ENCODE data around the gene EFCAB6.

The EFCAB6 gene

DNA sequence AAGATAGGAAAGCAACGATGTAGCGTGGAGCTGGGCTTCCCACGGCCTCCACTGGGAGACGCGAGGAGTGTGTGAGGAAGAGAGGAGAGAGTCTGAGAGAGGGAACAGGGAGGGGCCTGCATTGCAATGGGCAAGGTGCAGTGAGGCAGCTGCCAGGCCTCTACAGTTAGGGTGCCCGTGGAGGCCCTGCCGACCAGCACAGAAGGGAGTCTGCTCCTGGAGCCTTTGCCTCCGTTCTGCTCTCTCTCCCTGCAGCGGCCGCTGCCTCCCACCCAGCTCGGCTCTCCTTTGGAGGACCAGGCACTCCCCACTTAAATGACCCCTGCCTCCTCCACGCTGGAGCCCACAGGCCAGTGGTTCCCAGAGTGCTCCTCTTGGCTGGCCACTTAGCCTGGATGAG lies 181.7 kb downstream of the EFCAB6 start:
- no peak overlapping the region for H3K14ac ChIP-seq (ENCODE audit: low read length)
- H2AK5ac ChIP-seq (ENCODE audit: low read length), result no peak overlapping the region
- no peaks in the 10 kb centered on the region for H3K27me3 ChIP-seq (ENCODE audit: insufficient read depth, low read length)
- H4K12ac ChIP-seq (ENCODE audit: low read depth, low read length), result no peak overlapping the region
- H3K9ac ChIP-seq (ENCODE audit: low read length), result no peak overlapping the region
- H3K36me3 ChIP-seq (ENCODE audit: control insufficient read depth in 1 of 2, insufficient read depth in 2 of 2, low read length in 2 of 2), result no peaks in the 10 kb centered on the region
- H3K79me1 ChIP-seq (ENCODE audit: low read length), result no peaks in the 10 kb centered on the region
- no peak overlapping the region for H3K4me3 ChIP-seq (ENCODE audit: low read depth, low read length)
- H3K4me1 ChIP-seq (ENCODE audit: control insufficient read depth in 1 of 2, insufficient read depth in 2 of 2, low read length in 2 of 2), result no peaks in the 10 kb centered on the region
- no peak overlapping the region for H2AFZ ChIP-seq (ENCODE audit: insufficient read depth, low read length, poor library complexity)
- no peak overlapping the region for H3K23ac ChIP-seq (ENCODE audit: low read length)
- no peak overlapping the region for H3K4me2 ChIP-seq (ENCODE audit: low read length)
- H2BK12ac ChIP-seq (ENCODE audit: low read length), result no peak overlapping the region
- H3K27ac ChIP-seq (ENCODE audit: low read depth, low read length), result no peak overlapping the region
- no peak for DNase-seq
- H3K79me2 ChIP-seq (ENCODE audit: control insufficient read depth, insufficient read depth, low read length, poor library complexity), result no peaks in the 10 kb centered on the region
- no CpG with 5 or more reads among the region's 12 CpGs for WGBS (ENCODE audit: extremely low coverage, insufficient coverage, insufficient read length)
- H2BK5ac ChIP-seq (ENCODE audit: low read depth, low read length, poor library complexity), result no peak overlapping the region
- H3K4ac ChIP-seq (ENCODE audit: low read depth, low read length), result no peak overlapping the region
- no peak overlapping the region for H4K8ac ChIP-seq (ENCODE audit: low read depth, low read length)
- H3K9me3 ChIP-seq (ENCODE audit: insufficient read depth, low read depth, low read length), result no peaks in the 10 kb centered on the region
- H2BK120ac ChIP-seq (ENCODE audit: insufficient read depth, low read length, poor library complexity), result no peak overlapping the region
- H4K91ac ChIP-seq (ENCODE audit: low read depth, low read length), result no peak overlapping the region
- H3K18ac ChIP-seq (ENCODE audit: low read length), result no peak overlapping the region

- Histone ChIP-seq H3K79me2 (ENCODE audit: control insufficient read depth, insufficient read depth, low read length, poor library complexity) (no peaks in the 10 kb centered on the region), H2BK12ac (ENCODE audit: low read length) (no peak overlapping the region), H2AK5ac (ENCODE audit: low read length) (no peak overlapping the region), H3K23ac (ENCODE audit: low read length) (no peak overlapping the region), H3K27ac (ENCODE audit: low read depth, low read length) (no peak overlapping the region), H2BK5ac (ENCODE audit: low read depth, low read length, poor library complexity) (no peak overlapping the region), H3K4ac (ENCODE audit: low read depth, low read length) (no peak overlapping the region), H3K4me3 (ENCODE audit: low read depth, low read length) (no peak overlapping the region), H4K12ac (ENCODE audit: low read depth, low read length) (no peak overlapping the region), H3K27me3 (ENCODE audit: insufficient read depth, low read length) (no peaks in the 10 kb centered on the region), H3K36me3 (ENCODE audit: control insufficient read depth in 1 of 2, insufficient read depth in 2 of 2, low read length in 2 of 2) (no peaks in the 10 kb centered on the region), H4K8ac (ENCODE audit: low read depth, low read length) (no peak overlapping the region), H2AFZ (ENCODE audit: insufficient read depth, low read length, poor library complexity) (no peak overlapping the region), H3K9ac (ENCODE audit: low read length) (no peak overlapping the region), H3K18ac (ENCODE audit: low read length) (no peak overlapping the region), H3K79me1 (ENCODE audit: low read length) (no peaks in the 10 kb centered on the region), H4K91ac (ENCODE audit: low read depth, low read length) (no peak overlapping the region), H2BK120ac (ENCODE audit: insufficient read depth, low read length, poor library complexity) (no peak overlapping the region), H3K9me3 (ENCODE audit: insufficient read depth, low read depth, low read length) (no peaks in the 10 kb centered on the region), H3K14ac (ENCODE audit: low read length) (no peak overlapping the region), H3K4me2 (ENCODE audit: low read length) (no peak overlapping the region), H3K4me1 (ENCODE audit: control insufficient read depth in 1 of 2, insufficient read depth in 2 of 2, low read length in 2 of 2) (no peaks in the 10 kb centered on the region)
- DNase-seq, result no peak
- WGBS (ENCODE audit: extremely low coverage, insufficient coverage, insufficient read length), result no CpG with 5 or more reads among the region's 16 CpGs
These were observed 183.9 kb downstream of the EFCAB6 start for GRCh38 chr22:43628250-43628649.

- no peak overlapping the region for H3K9ac ChIP-seq (ENCODE audit: low read length)
- H2BK5ac ChIP-seq (ENCODE audit: low read depth, low read length, poor library complexity), result no peak overlapping the region
- H3K4me2 ChIP-seq (ENCODE audit: low read length), result no peak overlapping the region
- no peaks in the 10 kb centered on the region for H3K36me3 ChIP-seq (ENCODE audit: control insufficient read depth in 1 of 2, insufficient read depth in 2 of 2, low read length in 2 of 2)
- no peaks in the 10 kb centered on the region for H3K27me3 ChIP-seq (ENCODE audit: insufficient read depth, low read length)
- no peak overlapping the region for H3K27ac ChIP-seq (ENCODE audit: low read depth, low read length)
- H3K79me1 ChIP-seq (ENCODE audit: low read length), result no peaks in the 10 kb centered on the region
- H4K91ac ChIP-seq (ENCODE audit: low read depth, low read length), result no peak overlapping the region
- H3K4ac ChIP-seq (ENCODE audit: low read depth, low read length), result no peak overlapping the region
- H2BK12ac ChIP-seq (ENCODE audit: low read length), result no peak overlapping the region
- H4K12ac ChIP-seq (ENCODE audit: low read depth, low read length), result no peak overlapping the region
- H2BK120ac ChIP-seq (ENCODE audit: insufficient read depth, low read length, poor library complexity), result no peak overlapping the region
- H3K79me2 ChIP-seq (ENCODE audit: control insufficient read depth, insufficient read depth, low read length, poor library complexity), result no peaks in the 10 kb centered on the region
- no peak overlapping the region for H3K4me3 ChIP-seq (ENCODE audit: low read depth, low read length)
- H3K23ac ChIP-seq (ENCODE audit: low read length), result no peak overlapping the region
- H3K9me3 ChIP-seq (ENCODE audit: insufficient read depth, low read depth, low read length), result no peaks in the 10 kb centered on the region
- H2AK5ac ChIP-seq (ENCODE audit: low read length), result no peak overlapping the region
- no peak overlapping the region for H3K18ac ChIP-seq (ENCODE audit: low read length)
- DNase-seq, result no peak
- H2AFZ ChIP-seq (ENCODE audit: insufficient read depth, low read length, poor library complexity), result no peak overlapping the region
- no peaks in the 10 kb centered on the region for H3K4me1 ChIP-seq (ENCODE audit: control insufficient read depth in 1 of 2, insufficient read depth in 2 of 2, low read length in 2 of 2)
- no CpG with 5 or more reads among the region's 13 CpGs for WGBS (ENCODE audit: extremely low coverage, insufficient coverage, insufficient read length)
- no peak overlapping the region for H4K8ac ChIP-seq (ENCODE audit: low read depth, low read length)
- H3K14ac ChIP-seq (ENCODE audit: low read length), result no peak overlapping the region
These were observed 184.5 kb downstream of the EFCAB6 start for GRCh38 chr22:43627485-43628213.

DNA sequence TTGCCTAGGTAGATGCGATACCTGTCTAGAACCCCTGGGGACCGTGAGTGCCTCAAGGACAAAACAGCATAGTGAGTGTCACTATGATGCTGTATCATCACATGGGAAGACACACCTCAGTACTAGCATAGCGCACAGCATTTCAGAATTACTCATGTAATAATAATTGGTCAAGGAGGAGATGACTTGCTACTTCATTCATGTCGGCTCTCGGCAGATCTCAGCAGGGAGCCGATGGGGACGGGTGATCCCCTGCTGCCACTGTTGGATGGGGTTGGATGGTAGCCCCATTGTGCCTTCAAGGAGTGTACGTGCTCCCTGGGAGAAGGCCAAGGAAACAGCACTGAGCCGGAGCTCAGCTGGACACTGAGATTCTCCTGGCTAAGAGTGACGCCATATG lies 186.9 kb downstream of the EFCAB6 start:
- H3K4me2 ChIP-seq (ENCODE audit: low read length), result no peak overlapping the region
- H4K12ac ChIP-seq (ENCODE audit: low read depth, low read length), result no peak overlapping the region
- no peak overlapping the region for H3K18ac ChIP-seq (ENCODE audit: low read length)
- H2AFZ ChIP-seq (ENCODE audit: insufficient read depth, low read length, poor library complexity), result no peak overlapping the region
- no peaks in the 10 kb centered on the region for H3K79me2 ChIP-seq (ENCODE audit: control insufficient read depth, insufficient read depth, low read length, poor library complexity)
- no peaks in the 10 kb centered on the region for H3K79me1 ChIP-seq (ENCODE audit: low read length)
- H3K4me3 ChIP-seq (ENCODE audit: low read depth, low read length), result no peak overlapping the region
- no peaks in the 10 kb centered on the region for H3K27me3 ChIP-seq (ENCODE audit: insufficient read depth, low read length)
- no peak overlapping the region for H3K9ac ChIP-seq (ENCODE audit: low read length)
- H2AK5ac ChIP-seq (ENCODE audit: low read length), result no peak overlapping the region
- no peak overlapping the region for H4K91ac ChIP-seq (ENCODE audit: low read depth, low read length)
- H2BK12ac ChIP-seq (ENCODE audit: low read length), result no peak overlapping the region
- H3K23ac ChIP-seq (ENCODE audit: low read length), result no peak overlapping the region
- H3K4ac ChIP-seq (ENCODE audit: low read depth, low read length), result no peak overlapping the region
- H4K8ac ChIP-seq (ENCODE audit: low read depth, low read length), result no peak overlapping the region
- H3K14ac ChIP-seq (ENCODE audit: low read length), result no peak overlapping the region
- no peak for DNase-seq
- no peaks in the 10 kb centered on the region for H3K36me3 ChIP-seq (ENCODE audit: control insufficient read depth in 1 of 2, insufficient read depth in 2 of 2, low read length in 2 of 2)
- no peak overlapping the region for H2BK120ac ChIP-seq (ENCODE audit: insufficient read depth, low read length, poor library complexity)
- no peak overlapping the region for H2BK5ac ChIP-seq (ENCODE audit: low read depth, low read length, poor library complexity)
- H3K4me1 ChIP-seq (ENCODE audit: control insufficient read depth in 1 of 2, insufficient read depth in 2 of 2, low read length in 2 of 2), result no peaks in the 10 kb centered on the region
- H3K9me3 ChIP-seq (ENCODE audit: insufficient read depth, low read depth, low read length), result no peaks in the 10 kb centered on the region
- WGBS (ENCODE audit: extremely low coverage, insufficient coverage, insufficient read length), result no CpG with 5 or more reads among the region's 10 CpGs
- H3K27ac ChIP-seq (ENCODE audit: low read depth, low read length), result no peak overlapping the region
